Measurements from ENCODE around the gene CFAP97D1.
"Not testable (repeated sequence)": the region's sequence is repeated elsewhere in the genome, so short reads cannot be mapped to it uniquely, and the experiment has no call there.

Gene CFAP97D1

GRCh38 chr17:43792668-43793067 is 12.4 kb downstream of the CFAP97D1 start:
- ChIA-PET POLR2A (interaction anchor here (2.3 kb wide), 1 partner anchor 14 kb away, joined by 6 read pairs; the partner anchor contains the start of gene DUSP3), CTCF (interaction anchor here (1.0 kb wide), 1 partner anchor 48 kb away, joined by 3 read pairs; no protein-coding TSS in a partner anchor)
- TF ChIP-seq, protein P1, sequence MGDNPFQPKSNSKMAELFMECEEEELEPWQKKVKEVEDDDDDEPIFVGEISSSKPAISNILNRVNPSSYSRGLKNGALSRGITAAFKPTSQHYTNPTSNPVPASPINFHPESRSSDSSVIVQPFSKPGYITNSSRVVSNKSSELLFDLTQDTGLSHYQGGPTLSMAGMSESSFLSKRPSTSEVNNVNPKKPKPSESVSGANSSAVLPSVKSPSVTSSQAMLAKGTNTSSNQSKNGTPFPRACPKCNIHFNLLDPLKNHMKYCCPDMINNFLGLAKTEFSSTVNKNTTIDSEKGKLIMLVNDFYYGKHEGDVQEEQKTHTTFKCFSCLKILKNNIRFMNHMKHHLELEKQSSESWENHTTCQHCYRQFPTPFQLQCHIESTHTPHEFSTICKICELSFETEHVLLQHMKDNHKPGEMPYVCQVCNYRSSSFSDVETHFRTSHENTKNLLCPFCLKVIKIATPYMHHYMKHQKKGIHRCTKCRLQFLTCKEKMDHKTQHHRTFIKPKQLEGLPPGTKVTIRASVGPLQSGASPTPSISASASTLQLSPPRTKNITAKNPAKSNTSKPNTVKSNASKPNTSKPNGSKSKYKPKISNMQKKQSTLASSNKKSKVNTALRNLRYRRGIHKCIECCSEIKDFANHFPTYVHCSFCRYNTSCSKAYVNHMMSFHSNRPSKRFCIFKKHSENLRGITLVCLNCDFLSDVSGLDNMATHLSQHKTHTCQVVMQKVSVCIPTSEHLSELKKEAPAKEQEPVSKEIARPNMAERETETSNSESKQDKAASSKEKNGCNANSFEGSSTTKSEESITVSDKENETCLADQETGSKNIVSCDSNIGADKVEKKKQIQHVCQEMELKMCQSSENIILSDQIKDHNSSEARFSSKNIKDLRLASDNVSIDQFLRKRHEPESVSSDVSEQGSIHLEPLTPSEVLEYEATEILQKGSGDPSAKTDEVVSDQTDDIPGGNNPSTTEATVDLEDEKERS (tag by site-specific recombination; IDR thresholded peaks at IDR 0.05) = peak; percentile 28; the same call in 1 of the 2 replicates
- TF ChIP-seq ZNF146 (tag by site-specific recombination; IDR thresholded peaks at IDR 0.05) = peak; percentile 98
- TF ChIP-seq ZNF580 (tag by site-specific recombination; IDR thresholded peaks at IDR 0.05) = peak; percentile 65; the same call in 1 of the 2 replicates
- H3K4me1 ChIP-seq (ENCODE audit: control insufficient read depth, insufficient read depth, low read length); H3K36me3 ChIP-seq (ENCODE audit: control insufficient read depth in 2 of 2, insufficient read depth in 1 of 2, low read length in 2 of 2); H3K27ac ChIP-seq (ENCODE audit: extremely low read depth, low read depth, low read length); H3K4me3 ChIP-seq (ENCODE audit: low read depth, low read length); H3K9me3 ChIP-seq (ENCODE audit: control insufficient read depth, insufficient read depth, low read depth, low read length): not testable (repeated sequence)

DNA sequence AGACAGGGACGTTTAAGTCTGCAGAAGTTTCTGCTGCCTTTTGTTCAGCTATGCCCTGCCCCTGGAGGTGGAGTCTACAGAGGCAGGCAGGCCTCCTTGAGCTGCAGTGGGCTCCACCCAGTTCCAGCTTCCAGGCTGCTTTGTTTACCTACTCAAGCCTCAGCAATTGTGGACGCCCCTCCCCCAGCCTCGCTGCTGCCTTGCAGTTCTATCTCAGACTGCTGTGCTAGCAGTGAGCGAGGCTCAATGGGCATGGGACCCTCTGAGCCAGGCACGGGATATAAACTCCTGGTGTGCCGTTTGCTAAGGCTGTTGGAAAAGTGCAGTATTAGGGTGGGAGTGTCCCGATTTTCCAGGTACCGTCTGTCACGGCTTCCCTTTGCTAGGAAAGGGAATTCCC is 17.8 kb downstream of the CFAP97D1 start:
- H3K4me3 ChIP-seq (ENCODE audit: low read depth, low read length); H3K27ac ChIP-seq (ENCODE audit: extremely low read depth, low read depth, low read length); POLR2A ChIA-PET; H3K4me1 ChIP-seq (ENCODE audit: control insufficient read depth, insufficient read depth, low read length); H3K9me3 ChIP-seq (ENCODE audit: control insufficient read depth, insufficient read depth, low read depth, low read length): not testable (repeated sequence)
- CTCF ChIA-PET = interaction anchor here (0.6 kb wide), 1 partner anchor 20 kb away, joined by 3 read pairs; no protein-coding TSS in a partner anchor
- peaks cover 3 to 12% of the 10 kb centered on the region in 2 experiments for H3K36me3 ChIP-seq (ENCODE audit: control insufficient read depth in 2 of 2, insufficient read depth in 1 of 2, low read length in 2 of 2)

DNA sequence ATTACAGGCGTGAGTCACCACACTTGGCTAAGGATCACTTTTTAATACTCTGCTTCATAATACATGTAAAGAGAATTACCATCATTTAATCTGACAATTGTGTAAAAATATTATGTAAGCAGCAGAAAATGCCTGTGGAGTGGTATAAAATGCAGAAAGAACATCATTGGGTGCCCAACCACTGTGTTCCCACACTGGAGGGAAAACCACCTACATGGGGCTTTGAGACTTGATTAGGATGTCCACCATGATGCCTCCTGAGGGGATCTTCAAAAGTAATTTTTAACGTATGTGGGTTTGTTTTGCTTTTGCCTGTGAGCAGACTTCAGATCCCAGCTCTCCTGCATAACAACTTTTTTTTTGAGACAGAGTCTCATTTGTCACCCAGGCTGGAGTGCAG is 18.8 kb downstream of the CFAP97D1 start:
- POLR2A ChIA-PET = interaction anchor here (0.6 kb wide), 1 partner anchor 31 kb away, joined by 4 read pairs; no protein-coding TSS in a partner anchor
- CTCF ChIA-PET = interaction anchor here (1.7 kb wide), 1 partner anchor 47 kb away, joined by 6 read pairs; the partner anchor contains the start of gene CD300LG
- no peaks in the 10 kb centered on the region for H3K9me3 ChIP-seq (ENCODE audit: control insufficient read depth, insufficient read depth, low read depth, low read length)
- H3K27ac ChIP-seq (ENCODE audit: extremely low read depth, low read depth, low read length) = no peak overlapping the region
- no peak overlapping the region for H3K4me3 ChIP-seq (ENCODE audit: low read depth, low read length)
- no peaks in the 10 kb centered on the region for H3K4me1 ChIP-seq (ENCODE audit: control insufficient read depth, insufficient read depth, low read length)
- H3K36me3 ChIP-seq (ENCODE audit: control insufficient read depth in 2 of 2, insufficient read depth in 1 of 2, low read length in 2 of 2) = peaks cover 3 to 18% of the 10 kb centered on the region in 2 experiments
- TF ChIP-seq ZFP41 (tag by site-specific recombination; IDR thresholded peaks at IDR 0.05; ENCODE audit: borderline replicate concordance) (no peak), ZNF76 (tag by site-specific recombination; IDR thresholded peaks at IDR 0.05; ENCODE audit: borderline replicate concordance, low read depth) (no peak)

DNA sequence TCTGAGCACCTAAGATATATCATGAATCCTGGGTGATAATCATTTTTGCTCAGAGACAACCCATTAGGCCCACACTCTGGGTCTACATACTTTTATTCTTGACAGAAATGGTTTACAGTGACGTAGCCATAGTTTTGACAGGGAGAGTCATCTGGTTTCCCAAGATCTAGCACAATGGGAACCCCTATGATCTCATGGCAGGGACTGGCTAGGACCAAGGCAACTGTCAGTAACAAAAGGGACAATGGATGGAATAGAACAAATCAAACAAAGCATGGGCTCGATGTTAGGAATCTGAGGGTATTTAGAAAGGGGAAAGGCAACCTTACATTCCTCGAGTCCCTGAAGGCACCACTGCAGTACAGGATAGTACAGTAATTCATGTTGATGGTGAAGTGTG is 20.5 kb downstream of the CFAP97D1 start:
- CTCF ChIA-PET = interaction anchor here (0.8 to 1.9 kb wide), 2 partner anchors 34 to 46 kb away, joined by 4 to 5 read pairs; partner anchors contain the start of gene CD300LG
- Histone ChIP-seq H3K27ac (ENCODE audit: extremely low read depth, low read depth, low read length) (no peak overlapping the region), H3K9me3 (ENCODE audit: control insufficient read depth, insufficient read depth, low read depth, low read length) (no peaks in the 10 kb centered on the region), H3K4me1 (ENCODE audit: control insufficient read depth, insufficient read depth, low read length) (no peaks in the 10 kb centered on the region), H3K36me3 (ENCODE audit: control insufficient read depth in 2 of 2, insufficient read depth in 1 of 2, low read length in 2 of 2) (peaks cover 3 to 18% of the 10 kb centered on the region in 2 experiments), H3K4me3 (ENCODE audit: low read depth, low read length) (no peak overlapping the region)
- TF ChIP-seq, protein P2, sequence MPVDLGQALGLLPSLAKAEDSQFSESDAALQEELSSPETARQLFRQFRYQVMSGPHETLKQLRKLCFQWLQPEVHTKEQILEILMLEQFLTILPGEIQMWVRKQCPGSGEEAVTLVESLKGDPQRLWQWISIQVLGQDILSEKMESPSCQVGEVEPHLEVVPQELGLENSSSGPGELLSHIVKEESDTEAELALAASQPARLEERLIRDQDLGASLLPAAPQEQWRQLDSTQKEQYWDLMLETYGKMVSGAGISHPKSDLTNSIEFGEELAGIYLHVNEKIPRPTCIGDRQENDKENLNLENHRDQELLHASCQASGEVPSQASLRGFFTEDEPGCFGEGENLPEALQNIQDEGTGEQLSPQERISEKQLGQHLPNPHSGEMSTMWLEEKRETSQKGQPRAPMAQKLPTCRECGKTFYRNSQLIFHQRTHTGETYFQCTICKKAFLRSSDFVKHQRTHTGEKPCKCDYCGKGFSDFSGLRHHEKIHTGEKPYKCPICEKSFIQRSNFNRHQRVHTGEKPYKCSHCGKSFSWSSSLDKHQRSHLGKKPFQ (tag by site-specific recombination; IDR thresholded peaks at IDR 0.05) = no peak
- no peak for TF ChIP-seq ZNF223 (tag by site-specific recombination; IDR thresholded peaks at IDR 0.05)
- POLR2A ChIA-PET = no interaction called here

DNA sequence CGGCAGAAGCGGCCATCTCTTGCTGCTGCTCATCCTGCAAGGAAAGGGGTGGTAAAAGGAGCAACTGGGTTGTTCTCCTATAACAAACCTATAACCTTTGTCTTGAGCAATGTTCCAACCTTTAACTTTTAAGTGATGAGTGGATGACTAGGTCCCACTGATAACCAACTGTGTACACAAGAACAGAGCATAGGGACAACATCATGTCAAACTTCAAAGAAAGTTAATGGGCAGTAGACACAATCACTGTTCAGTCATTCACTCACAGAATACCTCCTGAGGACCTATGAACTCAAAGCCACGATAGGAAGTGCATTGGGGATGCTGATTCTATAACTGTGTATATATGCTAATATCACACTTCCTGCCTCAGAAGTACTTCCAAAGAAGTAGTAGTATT is 21.6 kb downstream of the CFAP97D1 start:
- Histone ChIP-seq H3K27ac (ENCODE audit: extremely low read depth, low read depth, low read length) (no peak overlapping the region), H3K9me3 (ENCODE audit: control insufficient read depth, insufficient read depth, low read depth, low read length) (no peaks in the 10 kb centered on the region), H3K4me1 (ENCODE audit: control insufficient read depth, insufficient read depth, low read length) (no peaks in the 10 kb centered on the region), H3K4me3 (ENCODE audit: low read depth, low read length) (no peak overlapping the region), H3K36me3 (ENCODE audit: control insufficient read depth in 2 of 2, insufficient read depth in 1 of 2, low read length in 2 of 2) (peaks cover 8 to 21% of the 10 kb centered on the region in 2 experiments)
- ChIA-PET POLR2A (interaction anchor here (0.9 kb wide), 1 partner anchor 18 kb away, joined by 4 read pairs; no protein-coding TSS in a partner anchor), CTCF (interaction anchor here (0.8 to 1.9 kb wide), 2 partner anchors 35 to 45 kb away, joined by 4 to 5 read pairs; partner anchors contain the start of gene CD300LG)
- TF ChIP-seq, protein P2 (tag by site-specific recombination; IDR thresholded peaks at IDR 0.05) = no peak
- TF ChIP-seq ZNF548 (tag by site-specific recombination; IDR thresholded peaks at IDR 0.05) (no peak), ZNF311 (tag by site-specific recombination; IDR thresholded peaks at IDR 0.05; ENCODE audit: borderline replicate concordance) (no peak), SP2 (tag by site-specific recombination; IDR thresholded peaks at IDR 0.05) (no peak), FEZF1 (tag by site-specific recombination; IDR thresholded peaks at IDR 0.05) (no peak)
- TF ChIP-seq, protein P3, sequence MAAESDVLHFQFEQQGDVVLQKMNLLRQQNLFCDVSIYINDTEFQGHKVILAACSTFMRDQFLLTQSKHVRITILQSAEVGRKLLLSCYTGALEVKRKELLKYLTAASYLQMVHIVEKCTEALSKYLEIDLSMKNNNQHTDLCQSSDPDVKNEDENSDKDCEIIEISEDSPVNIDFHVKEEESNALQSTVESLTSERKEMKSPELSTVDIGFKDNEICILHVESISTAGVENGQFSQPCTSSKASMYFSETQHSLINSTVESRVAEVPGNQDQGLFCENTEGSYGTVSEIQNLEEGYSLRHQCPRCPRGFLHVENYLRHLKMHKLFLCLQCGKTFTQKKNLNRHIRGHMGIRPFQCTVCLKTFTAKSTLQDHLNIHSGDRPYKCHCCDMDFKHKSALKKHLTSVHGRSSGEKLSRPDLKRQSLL (tag by site-specific recombination; IDR thresholded peaks at IDR 0.05) = no peak
- TF ChIP-seq, protein P4, sequence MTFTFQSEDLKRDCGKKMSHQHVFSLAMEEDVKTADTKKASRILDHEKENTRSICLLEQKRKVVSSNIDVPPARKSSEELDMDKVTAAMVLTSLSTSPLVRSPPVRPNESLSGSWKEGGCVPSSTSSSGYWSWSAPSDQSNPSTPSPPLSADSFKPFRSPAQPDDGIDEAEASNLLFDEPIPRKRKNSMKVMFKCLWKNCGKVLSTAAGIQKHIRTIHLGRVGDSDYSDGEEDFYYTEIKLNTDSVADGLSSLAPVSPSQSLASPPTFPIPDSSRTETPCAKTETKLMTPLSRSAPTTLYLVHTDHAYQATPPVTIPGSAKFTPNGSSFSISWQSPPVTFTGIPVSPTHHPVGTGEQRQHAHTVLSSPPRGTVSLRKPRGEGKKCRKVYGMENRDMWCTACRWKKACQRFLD (tag by site-specific recombination; IDR thresholded peaks at IDR 0.05) = no peak

Measured in HEK293 (cell line).